HepG2 (cell line): ENCODE data around the gene ATL2. TPM values are rescaled to one million over a fixed set of nuclear protein-coding genes. Genes with fewer than 3 reads are reported as not detected.

Experiments used
- CEBPB ChIP-seq: IDR thresholded peaks from 2 replicates; pipeline ENCODE4 v1.6.1; 2011; ENCODE audit warnings: low read depth, low read length, improper control_type of control experiment, borderline replicate concordance
- HMGXB3 ChIP-seq: sonication (generic); formaldehyde crosslinking; IDR thresholded peaks from 2 replicates; pipeline ENCODE4 v1.4.0; 2020; ENCODE audit warnings: missing genetic modification reagents, borderline replicate concordance
- MATR3 ChIP-seq: sonication (generic); formaldehyde crosslinking; IDR thresholded peaks from 2 replicates; pipeline ENCODE4 v1.4.0; 2020; ENCODE audit warnings: missing genetic modification reagents
- PRDM10 ChIP-seq: sonication (generic); formaldehyde crosslinking; IDR thresholded peaks from 2 replicates; pipeline ENCODE4 v1.4.0; 2020; ENCODE audit warnings: low read depth, missing genetic modification reagents
- THAP9 ChIP-seq: sonication (generic); formaldehyde crosslinking; IDR thresholded peaks from 2 replicates; pipeline ENCODE4; 2020; ENCODE audit warnings: missing genetic modification reagents, mild to moderate bottlenecking, borderline replicate concordance
- ZFP90 ChIP-seq: sonication (generic); formaldehyde crosslinking; IDR thresholded peaks from 2 replicates; pipeline ENCODE4 v1.8.0; 2022; ENCODE audit warnings: missing genetic modification reagents, mild to moderate bottlenecking, inconsistent platforms, borderline replicate concordance
- ZNF20 ChIP-seq: sonication (generic); formaldehyde crosslinking; IDR thresholded peaks from 2 replicates; pipeline ENCODE4 v1.4.0; 2020; ENCODE audit warnings: mild to moderate bottlenecking, moderate library complexity, missing genetic modification reagents
- ZNF280D ChIP-seq: sonication (generic); formaldehyde crosslinking; IDR thresholded peaks from 2 replicates; pipeline ENCODE4 v1.5.1; 2020; ENCODE audit warnings: mild to moderate bottlenecking, missing genetic modification reagents
- ZNF576 ChIP-seq: sonication (generic); formaldehyde crosslinking; IDR thresholded peaks from 2 replicates; pipeline ENCODE4 v1.4.0; 2020; ENCODE audit warnings: mild to moderate bottlenecking, missing genetic modification reagents
- polyA plus RNA-seq, 8 experiments: library from polyadenylated mRNA; depleted of rRNA in 3 of 8; stranded (reverse) in 7 of 8; unstranded in 1 of 8; fragments of >200 nt; fragmentation: Illumina TruSeq in 4 of 8; extraction: Trizol in 4 of 8; gene quantifications; 2 replicates each; pipeline versions ENCODE4 v1.2.1 to v1.2.3, GENCODE V29; 2011 to 2016; ENCODE audit warnings: low read depth in 4 of 8, missing spikeins in 1 of 8, mixed read lengths in 1 of 8; ENCODE audit not compliant: insufficient read depth in 1 of 8
- total RNA-seq, 5 experiments: library from RNA; depleted of rRNA; stranded (reverse); fragments of >200 nt; fragmentation: Illumina TruSeq; extraction: Trizol; gene quantifications; 2 replicates each; pipeline ENCODE4 v1.2.3, GENCODE V29; 2016; ENCODE audit warnings: low read depth in 1 of 5

ATL2 gene
- total and polyA plus RNA-seq, 2 of the 13 experiments (the other 11 are each of a cell fraction or from before 2014, with no cell fraction given) = 56.5 to 119 TPM

- TF ChIP-seq ZNF280D (CRISPR knock-in tag) (peak; percentile 67; the same call in 1 of the 2 replicates), CEBPB (no peak), ZNF20 (CRISPR knock-in tag) (no peak), ZNF576 (no peak), PRDM10 (CRISPR knock-in tag) (no peak), THAP9 (CRISPR knock-in tag) (no peak), MATR3 (no peak), HMGXB3 (CRISPR knock-in tag) (no peak), ZFP90 (CRISPR knock-in tag) (peak; percentile 81; the same call in 1 of the 2 replicates)
Observed at GRCh38 chr2:38376346-38377049, 575 bp downstream of the ATL2 start (continued).
